ENCODE measurements around the gene NUDT22.
A peak's percentile ranks its signal among the peaks of the same experiment; 100 is the strongest.

NUDT22 gene

GRCh38 chr11:64225608-64226506 is at the start of gene NUDT22, which contains the start of gene TRPT1:
Gene NUDT22, plus strand, starts transcription at chr11:64226274. Its CDS starts 379 bp downstream, at chr11:64226653.
Gene TRPT1, minus strand, starts transcription at chr11:64226186. Its CDS starts 326 bp downstream, at chr11:64225860.
- H3K4me3 ChIP-seq (ENCODE audit: low read depth, low read length), result peak within 1 kb of the TSS; percentile 87
- TF ChIP-seq CTCF (IDR thresholded peaks at IDR 0.05; ENCODE audit: control insufficient read depth, extremely low read depth, insufficient read depth), result peak; percentile 32; the same call in 1 of the 2 replicates
- DNase-seq (ENCODE audit: low read depth), result no peak

GRCh38 chr11:64176751-64177150 is 49.3 kb upstream of the NUDT22 start:
- TF ChIP-seq CTCF (IDR thresholded peaks at IDR 0.05; ENCODE audit: control insufficient read depth, extremely low read depth, insufficient read depth), result no peak
- no peak overlapping the region for H3K4me3 ChIP-seq (ENCODE audit: low read depth, low read length)
- no peak for DNase-seq (ENCODE audit: low read depth)

- TF ChIP-seq CTCF (IDR thresholded peaks at IDR 0.05; ENCODE audit: control insufficient read depth, extremely low read depth, insufficient read depth), result no peak
- no peak for DNase-seq (ENCODE audit: low read depth)
- H3K4me3 ChIP-seq (ENCODE audit: low read depth, low read length), result no peak overlapping the region
Observed at GRCh38 chr11:64178203-64178602, 47.9 kb upstream of the NUDT22 start.

GRCh38 chr11:64178951-64179639 is 47.0 kb upstream of the NUDT22 start:
- DNase-seq (ENCODE audit: low read depth), result no peak
- no peak overlapping the region for H3K4me3 ChIP-seq (ENCODE audit: low read depth, low read length)
- no peak for TF ChIP-seq CTCF (IDR thresholded peaks at IDR 0.05; ENCODE audit: control insufficient read depth, extremely low read depth, insufficient read depth)

- no peak overlapping the region for H3K4me3 ChIP-seq (ENCODE audit: low read depth, low read length)
- DNase-seq (ENCODE audit: low read depth), result no peak
- TF ChIP-seq CTCF (IDR thresholded peaks at IDR 0.05; ENCODE audit: control insufficient read depth, extremely low read depth, insufficient read depth), result no peak
Observed at GRCh38 chr11:64180891-64181290, 45.2 kb upstream of the NUDT22 start.

- DNase-seq (ENCODE audit: low read depth), result no peak
- no peak overlapping the region for H3K4me3 ChIP-seq (ENCODE audit: low read depth, low read length)
- no peak for TF ChIP-seq CTCF (IDR thresholded peaks at IDR 0.05; ENCODE audit: control insufficient read depth, extremely low read depth, insufficient read depth)
Observed at GRCh38 chr11:64181506-64182411, 44.3 kb upstream of the NUDT22 start.

All from LNCaP clone FGC (cell line).